DMS53 treated with DMSO at 0.1 percent for 48 hours (cell line): ENCODE data around the gene MPPED1.

ENCODE experiments used
- DNase-seq: peaks from one replicate; lab custom pipeline; 2025; ENCODE audit not compliant: unreplicated experiment; lab: John Stamatoyannopoulos, UW

Gene MPPED1

GRCh38 chr22:43474161-43475101 is 62.6 kb downstream of the MPPED1 start:
- no peak for DNase-seq

DNA sequence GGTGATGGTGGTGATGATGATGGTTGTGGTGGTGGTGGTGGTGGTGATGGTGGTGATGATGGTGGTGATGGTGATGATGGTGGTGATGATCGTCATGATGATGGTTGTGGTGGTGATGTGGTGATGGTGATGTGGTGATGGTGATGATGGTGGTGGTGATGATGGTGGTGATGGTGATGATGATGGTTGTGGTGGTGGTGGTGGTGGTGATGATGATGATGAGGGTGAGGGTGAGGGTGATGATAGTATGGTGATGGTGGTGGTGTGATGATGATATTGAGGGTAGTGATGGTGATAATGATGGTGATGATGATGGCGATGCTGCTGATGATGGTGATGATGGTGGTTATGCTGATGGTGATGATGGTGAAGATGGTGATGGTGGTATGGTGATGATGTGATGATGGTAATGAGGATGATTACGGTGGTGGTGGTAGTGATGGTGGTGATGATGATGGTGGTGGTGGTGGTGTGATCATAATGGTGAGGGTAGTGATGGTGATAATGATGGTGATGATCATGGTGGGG is 63.8 kb downstream of the MPPED1 start:
- DNase-seq, result no peak

- DNase-seq, result no peak
These were observed 64.5 kb downstream of the MPPED1 start for GRCh38 chr22:43476341-43476740.

DNA sequence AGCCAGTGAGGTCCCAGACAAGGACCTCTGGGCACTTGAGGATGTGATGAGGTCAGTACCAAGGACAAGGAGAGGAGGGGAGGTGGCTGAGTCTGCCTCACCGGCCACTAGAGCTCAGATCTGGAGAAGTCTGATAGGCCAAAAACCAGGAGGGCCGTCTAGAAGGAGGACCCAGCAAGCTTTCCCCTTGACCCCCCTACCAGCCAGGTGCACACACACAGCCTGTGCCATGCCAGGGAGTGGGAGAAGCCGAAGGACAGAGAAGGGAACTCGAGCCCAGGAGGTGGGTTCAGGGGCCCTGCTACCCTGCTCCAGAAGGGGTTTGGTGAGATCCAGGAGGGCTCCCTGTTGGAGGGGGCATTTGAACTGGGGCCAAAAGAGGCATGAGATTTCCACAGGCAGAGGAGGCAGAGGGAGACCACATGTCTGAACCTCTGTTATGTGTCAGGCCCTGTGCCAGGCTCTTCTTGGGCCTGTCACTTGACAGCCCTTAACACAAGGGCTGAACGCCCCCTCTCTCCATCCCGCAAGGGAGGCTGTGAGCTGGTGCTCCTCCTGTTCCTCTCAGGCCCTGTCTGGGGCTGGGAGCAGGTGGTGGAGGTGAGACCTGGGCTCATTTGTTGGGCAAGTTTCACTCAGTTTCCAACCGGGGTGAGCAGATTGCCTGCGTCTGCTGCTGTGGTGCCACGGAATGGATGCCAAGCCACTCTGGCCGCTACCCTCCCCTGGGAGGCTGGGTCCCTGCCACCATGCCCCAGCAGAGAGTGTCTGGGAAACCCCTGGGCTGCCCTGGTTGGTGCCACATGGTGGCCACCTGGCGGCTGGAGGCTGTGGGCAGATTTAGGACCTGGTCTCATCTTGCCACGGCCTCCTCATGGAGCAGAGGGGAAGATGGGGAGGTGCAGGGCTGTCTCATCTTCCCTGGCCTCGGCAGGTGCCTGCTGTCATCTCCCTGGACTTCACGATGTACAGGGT is 65.2 kb downstream of the MPPED1 start:
- DNase-seq, result no peak

DNA sequence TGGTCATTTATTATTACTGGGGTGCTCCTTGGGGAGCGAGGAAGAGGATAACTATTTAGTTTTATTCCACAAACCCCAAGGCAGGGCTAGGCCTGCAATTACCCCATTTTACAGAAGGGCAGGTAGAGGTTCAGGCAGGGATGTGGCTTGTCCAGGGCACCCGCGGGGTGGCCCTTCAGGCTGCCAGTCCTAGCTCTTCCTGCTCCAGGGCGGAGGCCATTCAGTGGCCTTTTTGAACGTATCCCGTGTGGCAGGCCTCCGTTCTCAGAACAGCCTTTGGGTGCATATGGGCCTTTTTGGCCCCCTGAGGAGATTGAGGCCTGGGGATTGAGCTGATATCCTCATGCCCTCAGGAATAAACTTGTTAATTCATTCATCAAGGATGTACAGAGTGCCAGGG is 66.2 kb downstream of the MPPED1 start:
- DNase-seq, result no peak

DNA sequence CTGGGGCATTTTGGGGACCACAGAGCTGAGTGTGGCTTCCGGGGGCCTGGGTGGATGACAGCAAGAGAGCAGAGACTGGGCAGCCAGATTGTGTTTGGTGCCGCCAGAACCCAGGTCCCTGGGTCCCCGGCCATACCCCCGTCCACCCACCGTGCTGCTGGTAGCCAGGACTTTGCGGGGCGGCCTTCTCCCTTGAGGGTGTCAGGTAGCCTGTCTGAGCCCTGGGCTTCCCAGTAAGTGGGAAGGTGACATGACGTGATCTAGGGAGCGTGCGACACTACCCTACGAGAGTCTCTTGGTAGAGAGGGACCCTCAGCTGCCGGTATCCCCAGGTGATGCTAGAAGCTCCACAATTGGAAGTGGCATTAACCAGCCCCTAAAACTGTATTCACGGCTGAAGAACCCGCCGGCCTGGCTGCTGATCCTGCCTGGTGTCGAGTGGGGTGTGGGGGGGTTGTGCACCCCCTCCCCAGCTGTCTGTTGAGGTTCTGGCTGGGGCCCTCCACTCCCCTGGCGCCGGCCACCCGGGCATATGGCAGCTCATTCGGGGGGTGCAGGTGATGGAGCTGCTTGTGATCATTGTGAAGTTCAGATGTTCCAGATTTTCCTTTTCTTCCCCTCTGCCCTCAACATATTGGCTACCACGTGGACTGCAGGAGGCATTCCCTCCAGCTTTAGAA is 66.9 kb downstream of the MPPED1 start:
- no peak for DNase-seq

DNA sequence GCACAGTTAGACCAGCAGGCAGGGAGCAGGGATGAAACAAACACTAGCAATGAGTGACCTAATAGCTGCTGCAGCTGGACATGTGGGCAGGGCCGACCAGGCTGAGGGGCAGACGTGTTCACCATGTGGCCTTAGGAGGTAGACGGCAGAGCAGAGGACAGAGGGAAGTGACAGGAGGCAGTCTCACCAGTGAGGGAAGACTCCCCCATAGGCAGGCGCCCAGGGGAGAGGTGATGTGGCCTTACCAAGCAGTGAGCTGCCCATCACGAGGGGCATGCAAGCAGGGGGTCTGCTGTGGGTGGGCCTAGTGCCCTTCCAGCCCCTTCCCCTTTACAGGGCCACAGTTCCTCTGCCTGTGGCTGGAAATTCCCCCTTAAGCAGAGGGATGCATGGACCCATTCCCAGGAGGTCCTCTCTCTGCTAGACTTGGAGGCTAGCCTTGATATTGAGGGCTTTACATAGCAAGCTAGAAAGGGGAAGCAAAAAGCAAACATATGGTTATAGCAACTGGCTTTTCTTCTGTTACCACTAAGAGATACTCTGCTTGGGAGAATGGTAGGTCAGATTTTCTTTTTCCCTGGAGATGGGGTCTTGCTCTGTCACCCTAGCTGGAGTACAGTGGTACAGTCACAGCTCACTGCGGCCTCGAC is 67.6 kb downstream of the MPPED1 start:
- no peak for DNase-seq

DNA sequence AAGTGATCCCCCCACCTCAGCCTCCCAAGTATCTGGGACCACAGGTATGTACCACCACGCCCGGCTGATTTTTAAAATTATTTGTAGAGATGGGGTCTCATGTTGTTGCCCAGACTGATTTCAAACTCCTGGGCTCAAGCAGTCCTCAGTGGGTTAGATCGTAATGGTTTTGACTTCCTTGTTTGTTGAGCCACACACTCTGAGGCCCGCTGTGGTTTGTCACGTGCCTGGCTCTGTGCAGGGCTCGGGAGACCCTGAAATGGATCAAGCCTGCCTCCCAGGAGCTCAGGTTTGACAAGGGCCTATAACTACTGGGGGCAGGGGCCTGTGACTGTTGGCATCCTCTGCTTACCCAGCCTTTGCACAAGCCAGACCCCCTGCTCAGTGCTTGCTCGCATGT is 68.1 kb downstream of the MPPED1 start:
- DNase-seq, result no peak

GRCh38 chr22:43481568-43482317 is 69.9 kb downstream of the MPPED1 start:
- no peak for DNase-seq

- DNase-seq, result no peak
These were observed 70.5 kb downstream of the MPPED1 start for GRCh38 chr22:43482318-43482625.

DNA sequence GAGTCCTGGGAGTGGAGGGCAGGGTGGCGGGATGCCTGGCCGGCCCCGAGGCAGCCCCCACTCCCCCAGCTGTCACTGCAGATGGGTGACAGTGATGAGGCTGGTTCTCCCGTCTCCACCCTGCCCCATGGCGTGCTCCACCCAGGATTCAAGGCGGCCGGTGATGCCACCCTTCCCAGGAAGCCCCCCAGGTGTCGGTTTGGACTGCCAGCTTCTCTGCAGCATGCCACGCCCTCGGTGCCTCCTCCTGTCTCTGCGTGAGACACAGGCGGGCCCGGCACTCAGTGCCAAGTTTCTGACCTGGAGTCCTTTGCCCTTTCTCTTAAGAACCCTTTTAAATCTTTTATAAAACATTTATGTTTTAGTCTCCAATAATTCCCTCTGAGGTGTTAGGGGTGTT is 71.5 kb downstream of the MPPED1 start:
- no peak for DNase-seq

DNA sequence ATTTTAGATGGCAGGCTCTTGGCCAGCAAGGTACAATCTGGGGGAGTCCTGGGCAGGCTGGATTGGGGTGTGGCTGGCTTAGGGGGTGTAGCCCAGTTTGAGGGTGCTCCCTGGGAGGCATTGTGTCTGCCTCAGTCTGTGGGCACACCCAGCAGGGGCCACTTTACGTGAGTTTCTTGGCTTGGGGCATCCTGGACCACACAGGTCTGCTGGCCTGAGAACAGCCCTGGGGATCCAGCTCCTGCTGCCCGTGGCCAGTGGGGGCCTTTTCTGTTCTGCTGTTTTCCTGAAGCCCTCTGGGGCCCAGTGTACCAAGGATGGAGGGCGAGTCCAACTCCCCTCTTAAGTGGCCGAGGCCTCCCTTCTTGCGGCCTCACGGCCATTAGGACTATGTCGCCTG is 71.9 kb downstream of the MPPED1 start:
- DNase-seq, result no peak

GRCh38 chr22:43484227-43484626 is 72.4 kb downstream of the MPPED1 start:
- DNase-seq, result no peak

DNA sequence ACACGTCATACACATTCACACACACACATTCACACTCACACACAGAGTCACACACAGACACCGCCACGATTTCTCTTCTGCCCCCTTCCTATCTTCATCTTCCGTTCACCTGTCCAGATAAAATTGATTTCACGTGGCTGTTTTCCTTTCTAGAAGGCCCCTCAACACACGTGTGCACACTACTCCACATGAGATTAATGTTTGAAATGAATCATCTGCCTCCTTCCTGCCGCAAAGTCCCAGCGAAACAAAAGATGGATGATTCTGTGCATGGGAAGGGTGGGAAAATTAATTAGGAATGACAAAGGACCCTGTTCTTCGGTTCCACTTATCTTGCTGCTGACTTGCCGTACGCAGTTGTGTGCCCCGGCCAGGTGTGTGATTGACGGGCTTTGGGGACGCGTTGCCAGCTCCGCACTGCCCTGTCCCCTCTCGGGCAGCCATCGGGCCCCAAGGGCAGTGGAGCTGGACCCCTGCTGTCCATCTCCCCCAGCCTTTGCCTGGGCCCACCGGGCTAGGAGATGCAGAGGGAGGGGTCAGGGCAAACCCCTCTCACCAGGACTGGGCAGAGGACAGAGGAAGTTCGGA is 73.8 kb downstream of the MPPED1 start:
- no peak for DNase-seq

DNA sequence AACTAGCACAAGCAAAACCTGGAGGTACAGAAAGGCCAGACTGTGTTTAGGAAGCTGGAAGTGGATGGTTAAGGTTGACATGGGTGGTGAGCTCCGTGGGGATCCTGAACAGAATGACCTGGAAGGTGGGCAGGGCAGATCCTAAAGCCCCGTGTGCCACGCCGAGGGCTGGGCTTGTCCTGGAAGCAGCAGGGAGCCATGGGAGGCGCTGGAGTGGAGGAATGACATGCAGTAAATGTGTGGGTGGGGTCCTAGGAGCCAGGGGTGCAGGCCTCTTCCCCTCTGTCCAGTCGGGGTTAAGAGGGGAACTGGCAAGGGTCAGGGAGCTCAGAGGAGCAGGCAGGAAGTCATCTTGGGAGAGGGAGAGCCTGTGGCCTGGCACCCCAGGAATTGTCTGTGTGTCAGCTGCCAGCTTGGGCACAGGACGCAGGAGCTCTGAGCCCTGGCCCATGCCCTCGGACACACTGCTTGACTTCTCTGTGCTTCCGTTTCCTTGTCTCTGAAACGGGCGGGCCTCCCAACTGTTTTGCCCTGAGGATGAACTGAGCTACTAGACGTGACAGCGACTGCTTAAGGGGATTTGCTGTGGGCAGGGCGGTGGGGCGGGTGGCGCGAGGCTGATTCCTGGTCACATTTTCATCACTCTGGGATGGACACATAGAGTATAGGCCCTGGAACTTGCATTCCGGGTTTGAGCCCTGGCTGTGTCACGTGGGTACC is 75.7 kb downstream of the MPPED1 start:
- DNase-seq, result no peak

DNA sequence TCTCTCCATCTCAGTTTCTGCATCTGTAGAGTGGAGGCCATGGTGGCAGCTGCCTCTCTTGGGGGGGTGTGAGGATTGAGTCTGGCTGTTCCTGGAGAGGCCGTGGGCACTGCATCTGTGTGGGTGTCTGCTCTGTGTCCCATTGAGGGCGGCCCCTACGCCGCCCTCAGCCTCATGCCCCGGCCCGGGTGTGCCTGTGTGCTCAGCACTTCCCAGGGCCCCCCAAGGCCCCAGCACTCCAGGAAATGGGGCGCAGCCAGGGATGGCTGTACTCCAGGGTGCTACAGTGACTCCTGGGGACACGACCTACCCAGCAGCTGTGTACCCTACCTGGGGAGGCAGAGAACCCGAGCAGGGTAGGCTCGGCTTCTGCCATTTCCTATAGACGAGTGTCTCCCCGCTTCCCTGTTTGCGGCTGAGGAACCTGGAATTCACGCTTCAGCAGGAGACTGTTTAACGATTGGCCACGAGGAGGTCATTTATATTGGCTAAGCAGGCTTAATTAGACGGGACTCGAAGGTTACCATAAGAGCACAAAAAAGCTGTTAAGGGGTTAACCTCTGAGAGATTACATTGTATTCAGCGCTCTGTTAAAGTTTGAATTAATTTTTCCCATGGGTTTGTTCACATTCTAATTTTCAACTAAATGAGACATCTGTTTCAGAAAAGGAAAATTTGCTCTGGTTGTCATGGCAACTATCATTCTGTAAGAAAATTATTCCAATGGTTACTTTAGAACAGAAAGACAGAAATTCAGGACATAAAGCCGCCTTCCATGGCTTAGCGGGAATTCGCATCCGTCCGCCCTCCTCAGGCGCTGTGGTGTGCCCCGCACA is 76.4 kb downstream of the MPPED1 start:
- no peak for DNase-seq

DNA sequence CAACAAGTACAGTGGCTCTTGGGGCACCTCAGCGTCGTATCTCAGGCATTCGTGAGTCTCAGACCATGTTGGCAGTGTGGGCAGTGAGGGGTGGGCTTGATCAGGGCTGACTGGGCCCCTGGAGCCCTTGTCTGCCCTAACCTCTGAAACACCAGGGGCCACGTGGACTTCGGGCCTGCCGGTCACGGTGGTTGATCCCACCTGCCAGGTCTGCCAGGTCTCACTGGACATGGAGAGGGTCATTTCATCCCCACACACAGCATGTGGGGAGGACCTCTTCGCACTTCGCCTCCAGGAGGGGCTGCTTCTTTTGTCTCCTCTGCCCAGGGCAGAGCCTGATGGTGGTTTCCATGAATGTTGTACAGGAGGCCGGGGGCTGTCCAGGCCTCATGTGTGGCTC is 77.1 kb downstream of the MPPED1 start:
- DNase-seq, result no peak

- DNase-seq, result no peak
These were observed 78.5 kb downstream of the MPPED1 start for GRCh38 chr22:43490311-43490710.
